ENCODE results near the gene ANLN.
A peak's percentile ranks its signal among the peaks of the same experiment; 100 is the strongest.

ANLN gene

GRCh38 chr7:36453769-36454168, 64.1 kb downstream of the ANLN start:
- no peak for TF ChIP-seq CTCF (conservative IDR thresholded peaks at IDR 0.05; ENCODE audit: low read depth, low read length)
- H3K4me3 ChIP-seq (ENCODE audit: low read depth, low read length) = no peak overlapping the region
- no peak for DNase-seq (ENCODE audit: low read depth)

GRCh38 chr7:36455646-36456045, 66.0 kb downstream of the ANLN start:
- DNase-seq (ENCODE audit: low read depth) = no peak
- H3K4me3 ChIP-seq (ENCODE audit: low read depth, low read length) = no peak overlapping the region
- no peak for TF ChIP-seq CTCF (conservative IDR thresholded peaks at IDR 0.05; ENCODE audit: low read depth, low read length)

GRCh38 chr7:36456138-36456537, 66.5 kb downstream of the ANLN start:
- H3K4me3 ChIP-seq (ENCODE audit: low read depth, low read length) = no peak overlapping the region
- no peak for DNase-seq (ENCODE audit: low read depth)
- TF ChIP-seq CTCF (conservative IDR thresholded peaks at IDR 0.05; ENCODE audit: low read depth, low read length) = no peak

- no peak for TF ChIP-seq CTCF (conservative IDR thresholded peaks at IDR 0.05; ENCODE audit: low read depth, low read length)
- H3K4me3 ChIP-seq (ENCODE audit: low read depth, low read length) = no peak overlapping the region
These were observed 66.9 kb downstream of the ANLN start for GRCh38 chr7:36456548-36456947.

DNA sequence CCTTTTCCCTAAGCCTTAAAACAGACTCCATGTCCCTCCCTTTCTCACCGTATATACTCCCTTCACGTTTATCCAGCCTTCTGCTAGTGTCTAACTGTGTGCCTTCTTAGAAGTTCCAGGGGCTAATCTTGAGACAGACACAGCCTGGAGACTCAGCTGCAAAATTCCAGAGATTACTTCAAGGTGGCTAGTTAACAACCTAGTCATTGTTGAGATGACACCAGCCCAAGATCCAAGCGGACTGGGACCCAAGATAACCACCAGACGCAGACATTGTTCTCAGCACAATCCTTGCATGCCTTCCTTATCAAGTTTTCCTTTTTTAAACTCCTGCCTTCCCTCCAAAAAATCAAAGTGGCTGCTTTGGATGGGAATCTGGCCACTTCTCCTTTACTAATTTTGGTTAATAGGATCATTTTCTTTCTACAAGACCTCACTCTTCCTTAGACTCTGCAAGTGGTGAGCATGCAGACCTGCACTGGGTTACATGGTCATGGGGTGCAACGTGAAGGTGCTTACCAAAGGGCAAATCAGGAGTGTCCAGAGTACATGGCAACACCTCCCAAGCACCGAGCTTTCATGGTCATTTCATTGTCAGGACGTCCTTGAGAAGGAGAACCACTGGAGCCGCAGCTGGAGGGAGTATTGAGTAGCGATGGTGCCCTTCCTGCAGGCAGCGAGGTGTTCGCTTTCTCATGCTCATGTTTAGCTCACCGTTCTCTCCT, 69.7 kb downstream of the ANLN start:
- DNase-seq (ENCODE audit: low read depth) = no peak
- TF ChIP-seq CTCF (conservative IDR thresholded peaks at IDR 0.05; ENCODE audit: low read depth, low read length) = no peak
- H3K4me3 ChIP-seq (ENCODE audit: low read depth, low read length) = no peak overlapping the region

More at GRCh38 chr7:36456548-36456947, 66.9 kb downstream of the ANLN start:
- peak; percentile 21 for DNase-seq (ENCODE audit: low read depth)

- DNase-seq (ENCODE audit: low read depth) = no peak
- H3K4me3 ChIP-seq (ENCODE audit: low read depth, low read length) = no peak overlapping the region
- no peak for TF ChIP-seq CTCF (conservative IDR thresholded peaks at IDR 0.05; ENCODE audit: low read depth, low read length)
These were observed 71.3 kb downstream of the ANLN start for GRCh38 chr7:36460811-36461429.
